GM18858 (cell line): ENCODE results near the gene HBZ.
"Not testable (repeated sequence)": the region's sequence is repeated elsewhere in the genome, so short reads cannot be mapped to it uniquely, and the experiment has no call there.

Source experiments
- ATAC-seq: cut with Tn5 transposase; IDR thresholded peaks from one replicate; pipeline ENCODE4 v1.9.1; 2021; ENCODE audit not compliant: unreplicated experiment

Gene HBZ

GRCh38 chr16:164134-164823 lies 11.8 kb downstream of the HBZ start:
- ATAC-seq: not testable (repeated sequence)

GRCh38 chr16:164827-165538 lies 12.5 kb downstream of the HBZ start:
- no peak for ATAC-seq

GRCh38 chr16:165539-166374 lies 13.3 kb downstream of the HBZ start, which contains the start of gene HBM:
HBM (plus strand) TSS chr16:165978; CDS start chr16:165998, 20 bp downstream.
- ATAC-seq: no peak

- no peak for ATAC-seq
These were observed 14.1 kb downstream of the HBZ start for GRCh38 chr16:166375-167121.

GRCh38 chr16:167122-167690 lies 14.8 kb downstream of the HBZ start:
- no peak for ATAC-seq

GRCh38 chr16:168424-168823 lies 16.0 kb downstream of the HBZ start:
- no peak for ATAC-seq

GRCh38 chr16:169014-169413 lies 16.6 kb downstream of the HBZ start:
- ATAC-seq: no peak

GRCh38 chr16:170088-170507 lies 17.7 kb downstream of the HBZ start:
- not testable (repeated sequence) for ATAC-seq

GRCh38 chr16:170788-171187 lies 18.3 kb downstream of the HBZ start:
- ATAC-seq: no peak

GRCh38 chr16:172374-172941 lies 20.0 kb downstream of the HBZ start, which contains the start of gene HBA2:
HBA2 (plus strand) TSS chr16:172876; CDS start chr16:172913, 37 bp downstream.
- ATAC-seq: not testable (repeated sequence)

GRCh38 chr16:173211-173854 lies 20.9 kb downstream of the HBZ start:
- ATAC-seq: not testable (repeated sequence)

- ATAC-seq: not testable (repeated sequence)
These were observed 21.7 kb downstream of the HBZ start for GRCh38 chr16:173928-174769.

GRCh38 chr16:175011-175949 lies 22.8 kb downstream of the HBZ start:
- ATAC-seq: no peak

- not testable (repeated sequence) for ATAC-seq
These were observed 23.6 kb downstream of the HBZ start for GRCh38 chr16:176006-176405.

- ATAC-seq: not testable (repeated sequence)
These were observed 24.3 kb downstream of the HBZ start, which contains the start of gene HBA1 for GRCh38 chr16:176477-177382. HBA1 (plus strand) TSS chr16:176680; CDS start chr16:176717, 37 bp downstream.

- no peak for ATAC-seq
These were observed 25.0 kb downstream of the HBZ start for GRCh38 chr16:177394-177822.
